Activated T-cell treated with anti-CD3 and anti-CD28 coated beads for 48 hours (primary cell): ENCODE results near the gene CYP17A1.
A peak's percentile ranks its signal among the peaks of the same experiment; 100 is the strongest.
"Not testable (repeated sequence)": the region's sequence is repeated elsewhere in the genome, so short reads cannot be mapped to it uniquely, and the experiment has no call there.

ENCODE experiments used
- DNase-seq: peaks from one replicate; pipeline ENCODE4 v3.0.0-alpha.2; 2020; ENCODE audit warnings: low read depth

Gene CYP17A1

DNA sequence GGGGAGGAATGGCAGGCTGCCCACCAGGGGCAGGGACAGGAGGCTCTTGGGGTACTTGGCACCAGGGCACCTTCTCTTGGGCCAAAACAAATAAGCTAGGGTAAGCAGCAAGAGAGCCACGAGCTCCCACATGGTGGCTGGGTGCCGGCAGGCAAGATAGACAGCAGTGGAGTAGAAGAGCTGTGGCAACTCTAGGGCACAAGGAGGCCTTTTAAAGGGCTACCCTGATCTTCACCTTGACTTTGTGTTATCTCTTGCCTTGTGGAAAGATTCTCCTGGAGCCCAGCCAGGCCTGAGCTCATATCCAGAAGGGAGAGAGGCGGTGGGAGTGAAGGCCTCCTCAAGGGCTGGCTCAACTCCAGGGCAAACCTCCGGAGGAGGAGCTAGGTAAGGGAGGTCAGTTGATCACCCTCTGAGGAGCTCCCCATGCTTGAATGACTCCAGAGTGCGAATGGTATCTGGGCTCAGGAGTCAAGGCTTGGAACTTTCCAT is at the start of gene CYP17A1:
TSS of gene CYP17A1 (minus strand) at position 184 of the 492 bp plus-strand sequence. CDS start at position 132, 52 bp downstream.
- no peak for DNase-seq

GRCh38 chr10:102880256-102880655 is 43.0 kb upstream of the CYP17A1 start:
- DNase-seq: no peak

GRCh38 chr10:102878629-102879028 is 41.4 kb upstream of the CYP17A1 start:
- DNase-seq: no peak

DNA sequence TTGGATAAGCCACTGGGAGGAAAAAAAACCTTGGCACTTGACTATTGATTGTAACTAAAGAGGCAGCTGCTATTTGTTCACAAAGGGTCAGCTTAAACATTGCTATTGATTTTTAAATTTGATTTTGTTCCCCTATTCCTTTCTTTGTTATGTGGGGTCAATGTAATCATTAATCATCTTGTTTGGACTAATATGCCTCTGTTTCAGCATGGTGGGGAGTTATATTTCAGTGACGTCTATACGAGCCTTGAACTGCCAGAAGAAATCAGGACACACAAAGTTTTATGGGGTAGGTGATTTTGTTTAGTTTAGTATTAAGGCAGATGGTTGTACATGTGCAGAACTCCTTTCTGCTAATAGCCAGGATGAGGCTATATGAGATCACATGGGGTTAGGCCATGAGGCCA is 39.5 kb upstream of the CYP17A1 start:
- no peak for DNase-seq

GRCh38 chr10:102872163-102872562 is 35.0 kb upstream of the CYP17A1 start:
- no peak for DNase-seq

DNA sequence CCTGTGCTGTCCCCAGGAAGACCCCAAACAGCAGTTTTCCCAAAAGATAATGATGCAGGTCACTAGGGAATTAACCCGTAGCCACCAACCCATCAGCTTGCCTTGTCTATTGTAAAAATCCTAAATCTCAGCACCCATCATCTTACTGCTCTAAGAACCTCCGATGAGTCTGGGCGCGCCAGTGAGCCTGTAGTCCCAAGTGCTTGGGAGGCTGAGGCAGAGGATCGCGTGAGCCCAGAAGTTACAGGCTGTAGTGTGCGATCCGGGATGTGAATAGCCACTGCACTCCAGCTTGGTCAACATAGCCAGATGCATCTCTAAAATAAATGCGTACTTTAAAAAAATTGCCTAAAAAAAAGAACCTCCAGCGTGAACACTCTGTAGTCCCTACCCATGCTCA is 33.0 kb upstream of the CYP17A1 start:
- no peak for DNase-seq

- DNase-seq: peak; percentile 31
These were observed 32.3 kb upstream of the CYP17A1 start, which contains the start of gene AS3MT for GRCh38 chr10:102869258-102870198. TSS of gene AS3MT (plus strand) at chr10:102869470. CDS start at chr10:102869593, 123 bp downstream.

- no peak for DNase-seq
These were observed 31.7 kb upstream of the CYP17A1 start for GRCh38 chr10:102868911-102869257.

DNA sequence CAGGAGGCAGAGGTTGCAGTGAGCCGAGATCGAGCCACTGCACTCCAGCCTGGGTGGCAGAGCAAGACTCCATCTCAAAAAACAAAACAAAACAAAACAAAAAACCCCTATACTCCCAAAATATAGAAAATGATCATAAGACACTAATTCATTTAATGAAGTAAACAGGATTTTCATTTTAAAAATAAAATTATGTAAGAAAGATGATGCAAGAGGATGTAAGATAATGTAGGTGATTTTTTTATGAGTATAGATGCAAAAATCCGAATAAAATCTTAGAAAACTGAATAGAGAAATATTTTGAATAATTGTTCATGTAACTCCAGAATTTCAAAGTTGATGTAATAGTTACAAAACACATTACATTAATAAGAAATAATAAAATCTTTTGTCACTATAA is 28.4 kb upstream of the CYP17A1 start:
- no peak for DNase-seq

- DNase-seq: no peak
These were observed 26.4 kb upstream of the CYP17A1 start for GRCh38 chr10:102863660-102864059.

DNA sequence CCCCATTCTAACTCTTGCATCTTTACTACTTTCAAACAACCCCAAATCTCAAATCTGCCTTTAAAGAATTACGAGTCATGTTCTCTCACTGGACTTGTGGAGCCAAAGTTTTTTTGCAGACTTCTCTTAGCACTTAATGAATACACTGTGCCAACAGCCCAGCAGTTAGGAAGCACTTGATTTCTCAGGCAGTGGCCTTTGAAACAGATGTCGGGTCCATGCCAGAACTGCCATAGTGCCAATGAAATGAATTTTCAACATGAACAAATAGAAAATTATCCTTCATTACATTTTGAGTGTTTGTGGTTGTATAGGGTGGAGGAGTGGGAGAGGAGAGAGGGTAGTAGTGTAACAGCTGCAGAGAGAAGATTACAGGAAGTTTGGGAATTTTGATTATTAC is 22.7 kb upstream of the CYP17A1 start:
- DNase-seq: no peak

GRCh38 chr10:102856758-102857424 is 19.7 kb upstream of the CYP17A1 start:
- no peak for DNase-seq

DNA sequence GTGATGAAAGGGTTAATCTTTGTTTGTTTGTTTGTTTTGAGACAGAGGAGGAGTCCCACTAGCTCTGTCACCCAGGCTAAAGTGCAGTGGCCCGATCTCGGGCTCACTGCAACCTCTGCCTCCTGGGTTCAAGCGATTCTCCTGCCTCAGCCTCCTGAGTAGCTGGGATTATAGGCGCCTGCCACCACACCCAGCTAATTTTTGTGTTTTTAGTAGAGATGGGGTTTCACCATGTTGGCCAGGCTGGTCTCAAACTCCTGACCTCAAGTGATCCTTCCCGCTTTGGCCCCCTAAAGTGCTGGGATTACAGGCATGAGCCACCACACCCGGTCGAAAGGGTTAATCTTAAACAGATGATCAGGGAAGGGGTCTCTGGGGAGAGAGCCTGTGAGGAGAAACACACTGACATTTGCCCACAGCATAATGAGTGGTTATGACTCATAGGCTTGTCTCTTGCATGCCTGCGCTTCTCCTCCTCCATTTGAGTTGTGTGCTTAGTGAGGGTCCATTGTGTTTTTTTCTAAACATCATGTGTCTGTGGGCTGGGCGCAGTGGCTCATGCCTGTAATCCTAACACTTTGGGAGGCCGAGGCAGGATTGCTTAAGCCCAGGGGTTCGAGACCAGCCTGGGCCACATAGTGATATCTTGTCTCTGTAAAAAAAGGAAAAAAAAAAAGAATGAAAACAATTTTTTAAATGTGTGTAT is 18.7 kb upstream of the CYP17A1 start:
- DNase-seq: not testable (repeated sequence)

DNA sequence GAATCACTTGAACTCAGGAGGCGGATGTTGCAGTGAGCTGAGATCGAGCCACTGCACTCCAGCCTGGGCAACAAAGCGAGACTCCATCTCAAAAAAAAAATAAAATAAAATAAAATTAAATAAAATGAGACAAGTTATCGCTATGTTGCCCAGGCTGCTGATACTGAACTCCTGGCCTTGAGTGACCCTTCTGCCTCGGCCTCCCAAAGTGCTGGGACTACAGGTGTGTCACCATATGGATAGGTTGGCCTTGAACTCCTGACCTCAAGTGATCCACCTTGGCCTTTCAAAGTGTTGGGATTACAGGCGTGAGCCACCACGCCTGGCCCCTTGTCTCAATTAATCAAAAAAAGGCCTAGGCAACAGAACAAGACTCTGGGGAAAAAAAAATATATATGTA is 16.0 kb upstream of the CYP17A1 start:
- not testable (repeated sequence) for DNase-seq

GRCh38 chr10:102850025-102850518 is 12.9 kb upstream of the CYP17A1 start:
- DNase-seq: no peak

GRCh38 chr10:102845352-102845902 is 8.2 kb upstream of the CYP17A1 start:
- DNase-seq: no peak

- DNase-seq: not testable (repeated sequence)
These were observed 7.1 kb upstream of the CYP17A1 start for GRCh38 chr10:102844190-102844776.

DNA sequence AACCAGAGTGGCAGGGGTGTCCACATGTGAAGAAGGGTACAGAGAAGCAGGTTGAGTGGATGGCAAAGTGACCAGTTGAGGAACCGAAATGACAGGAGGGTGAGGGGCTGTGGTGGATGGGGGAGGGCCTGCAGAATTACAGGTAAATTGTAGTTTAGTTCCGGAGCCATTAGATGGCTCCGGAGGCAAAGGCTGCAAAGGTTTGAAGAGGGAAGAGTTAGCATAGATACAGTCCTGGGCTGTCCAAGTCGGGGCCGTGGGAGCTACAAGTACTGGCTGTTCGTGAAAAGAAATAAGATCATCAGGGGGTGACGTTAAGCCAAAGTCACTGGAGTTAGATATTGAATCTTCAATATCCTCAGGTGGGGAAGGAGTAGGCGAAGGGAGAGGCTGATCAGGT is 5.9 kb upstream of the CYP17A1 start:
- not testable (repeated sequence) for DNase-seq

- no peak for DNase-seq
These were observed 4.7 kb upstream of the CYP17A1 start for GRCh38 chr10:102841827-102842345.

DNA sequence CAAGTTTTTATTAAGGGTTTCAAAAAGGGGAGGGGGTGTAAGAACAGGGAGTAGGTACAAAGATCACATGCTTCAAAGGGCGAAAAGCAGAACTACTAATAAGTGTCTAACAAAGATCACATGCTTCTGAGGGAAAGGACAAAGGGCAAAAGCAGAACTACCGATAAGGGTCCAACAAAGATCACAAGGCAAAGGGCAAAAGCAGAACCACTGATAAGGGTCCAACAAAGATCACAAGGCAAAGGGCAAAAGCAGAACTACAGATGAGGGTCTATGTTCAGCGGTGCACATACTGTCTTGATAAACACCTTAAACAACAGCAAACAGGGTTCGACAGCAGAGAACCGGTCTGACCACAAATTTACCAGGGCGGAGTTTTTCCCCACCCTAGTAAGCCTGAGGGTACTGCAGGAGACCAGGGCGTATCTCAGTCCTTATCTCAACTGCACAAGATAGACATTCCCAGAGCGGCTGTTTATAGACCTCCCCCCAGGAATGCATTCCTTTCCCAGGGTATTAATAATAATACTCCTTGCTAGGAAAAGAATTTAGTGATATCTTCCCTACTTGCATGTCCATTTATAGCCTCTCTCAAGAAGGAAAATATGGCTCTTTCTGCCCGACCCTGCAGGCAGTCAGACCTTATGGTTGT is 1.2 kb upstream of the CYP17A1 start:
- not testable (repeated sequence) for DNase-seq
